Midbrain (tissue), 1 donor: ENCODE results near the gene SSTR4.
A peak's percentile ranks its signal among the peaks of the same experiment; 100 is the strongest.

Source experiments
- DNase-seq: peaks from one replicate; lab custom pipeline; 2025; lab: John Stamatoyannopoulos, UW

Gene SSTR4

DNA sequence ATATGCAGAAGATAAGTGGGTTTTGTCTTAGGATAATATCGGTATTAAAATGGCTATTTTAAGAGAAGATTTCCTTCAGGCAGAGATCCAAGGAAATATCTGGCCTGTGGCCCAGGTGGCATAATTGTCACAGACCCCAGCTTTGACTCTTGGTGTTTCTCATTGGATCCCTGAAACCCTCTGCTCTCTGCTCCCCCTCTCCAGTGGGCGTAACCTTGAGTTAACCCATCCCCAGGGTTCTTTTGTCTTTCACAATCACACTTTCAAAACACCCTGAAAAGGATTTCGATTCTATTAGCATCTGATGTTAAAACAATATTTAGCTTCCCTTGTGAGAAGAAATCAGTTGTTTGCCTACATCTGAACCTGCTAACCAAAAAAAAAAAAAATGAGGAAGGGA lies 7.2 kb downstream of the SSTR4 start:
- no peak for DNase-seq

GRCh38 chr20:23043376-23043775 lies 8.3 kb downstream of the SSTR4 start:
- no peak for DNase-seq

GRCh38 chr20:23046431-23046830 lies 11.3 kb downstream of the SSTR4 start:
- DNase-seq = no peak

GRCh38 chr20:23047001-23047737 lies 12.1 kb downstream of the SSTR4 start:
- DNase-seq = no peak

DNA sequence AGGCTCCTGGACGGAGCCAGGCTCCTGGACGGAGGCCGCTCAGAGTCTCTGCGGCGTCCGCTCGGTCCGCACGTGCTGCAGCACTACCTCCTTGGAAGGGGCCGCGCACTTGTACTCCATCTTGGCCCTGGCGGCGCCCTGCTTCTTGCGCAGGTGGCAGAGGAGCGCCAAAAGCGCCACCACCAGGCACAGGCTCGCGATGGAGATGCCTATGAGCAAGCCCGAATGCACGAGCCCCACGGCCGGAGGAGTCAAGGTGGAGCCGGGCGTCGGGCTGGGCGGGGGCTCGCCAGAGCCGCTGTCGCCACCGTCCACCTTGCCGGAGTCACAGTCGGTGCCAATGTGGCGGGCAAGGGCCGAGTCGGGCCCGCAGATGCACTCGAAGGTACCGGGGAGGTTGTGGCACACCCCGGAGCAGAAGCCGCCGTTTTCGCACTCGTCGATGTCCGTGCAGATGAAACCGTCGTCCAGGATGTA lies 12.7 kb downstream of the SSTR4 start:
- DNase-seq = no peak

- no peak for DNase-seq
Measured at GRCh38 chr20:23048283-23049200, 13.4 kb downstream of the SSTR4 start.

- DNase-seq = no peak
Measured at GRCh38 chr20:23049201-23050075, 14.3 kb downstream of the SSTR4 start, which contains the start of gene THBD. TSS of gene THBD (minus strand) at chr20:23049672. CDS start at chr20:23049504, 168 bp downstream.

GRCh38 chr20:23050076-23050838 lies 15.1 kb downstream of the SSTR4 start:
- no peak for DNase-seq

GRCh38 chr20:23050847-23051627 lies 15.9 kb downstream of the SSTR4 start:
- peak; percentile 8 for DNase-seq

GRCh38 chr20:23052904-23053303 lies 17.8 kb downstream of the SSTR4 start:
- DNase-seq = no peak

DNA sequence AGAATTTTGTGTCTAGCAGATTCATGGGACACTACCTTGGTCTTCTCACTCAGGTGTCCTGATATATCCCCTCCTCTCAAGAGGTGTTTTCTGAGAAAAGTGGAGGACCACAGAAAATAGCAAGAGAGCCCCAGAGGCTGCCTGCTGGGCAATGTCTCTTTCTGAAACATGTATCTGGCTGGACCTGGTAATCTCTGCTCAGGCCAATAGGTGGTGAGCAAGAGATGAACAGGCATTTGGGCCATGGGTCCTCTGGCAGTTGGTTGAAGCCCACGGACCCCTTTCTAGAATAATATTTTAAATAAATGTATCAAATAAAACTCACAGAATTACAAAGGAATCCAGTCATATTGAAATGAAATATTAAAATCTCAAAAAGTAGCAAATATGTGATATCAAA lies 23.1 kb downstream of the SSTR4 start:
- DNase-seq = no peak

- no peak for DNase-seq
Measured at GRCh38 chr20:23059001-23059400, 23.9 kb downstream of the SSTR4 start.

- no peak for DNase-seq
Measured at GRCh38 chr20:23059846-23060245, 24.7 kb downstream of the SSTR4 start.

GRCh38 chr20:23060629-23061028 lies 25.5 kb downstream of the SSTR4 start:
- DNase-seq = no peak

- DNase-seq = no peak
Measured at GRCh38 chr20:23061262-23061661, 26.1 kb downstream of the SSTR4 start.

DNA sequence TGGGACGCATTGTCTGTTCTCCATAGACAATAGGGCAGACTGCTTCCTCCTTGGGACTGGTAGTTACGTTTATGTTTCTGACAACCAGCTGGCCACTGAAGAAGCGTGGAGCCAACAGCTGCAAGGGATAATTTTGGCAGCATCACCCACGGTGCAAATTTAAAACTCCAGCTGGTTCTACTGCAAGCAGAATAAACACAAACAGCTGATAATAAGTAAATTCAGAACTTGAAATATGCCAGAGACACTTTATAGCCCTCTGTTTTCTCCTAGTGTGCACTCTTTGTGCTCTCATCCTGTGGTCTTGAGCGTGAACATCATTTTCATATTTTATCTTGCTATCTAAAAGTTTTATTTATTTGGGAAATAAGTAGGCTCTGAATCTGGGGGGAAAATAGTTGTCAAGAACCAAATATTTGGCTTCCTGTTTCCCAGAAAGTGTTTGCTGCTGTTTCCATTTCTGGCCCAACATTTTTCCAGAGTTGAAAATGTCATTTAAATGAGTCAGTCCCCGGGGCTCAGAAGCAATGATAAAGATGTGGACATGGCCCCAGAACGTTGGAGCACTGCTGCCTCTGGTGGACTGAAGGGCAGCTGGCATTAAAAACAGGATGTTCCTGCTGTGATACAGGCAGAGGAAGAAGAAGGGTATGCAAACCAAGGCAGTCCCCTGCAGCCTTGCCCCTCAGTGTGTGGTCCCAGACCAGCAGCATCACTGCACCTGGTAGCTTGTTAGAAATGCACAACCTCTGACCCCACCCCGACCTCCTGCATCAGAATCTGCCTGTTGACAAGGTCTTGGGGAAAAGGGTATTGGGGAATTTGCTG lies 26.8 kb downstream of the SSTR4 start:
- no peak for DNase-seq

- no peak for DNase-seq
Measured at GRCh38 chr20:23062632-23063031, 27.5 kb downstream of the SSTR4 start.

- no peak for DNase-seq
Measured at GRCh38 chr20:23063168-23063567, 28.1 kb downstream of the SSTR4 start.

GRCh38 chr20:23063581-23063980 lies 28.5 kb downstream of the SSTR4 start:
- no peak for DNase-seq
